Keratinocyte (primary cell): ENCODE data around the gene EPSTI1. TPM values are rescaled to one million over a fixed set of nuclear protein-coding genes. Genes with fewer than 3 reads are reported as not detected.

ENCODE experiments used
- DNase-seq: peaks from one replicate; pipeline ENCODE4 v3.0.0-alpha.2; 2011; ENCODE audit warnings: low read depth, missing footprints, low spot score
- FAIRE-seq: peaks from 2 replicates; lab custom pipeline; 2011; peaks lifted over from hg19 to GRCh38; lab: Jason Lieb, UNC
- H2AFZ ChIP-seq: 2 replicates; pipeline ENCODE4 v1.6.0; 2012; ENCODE audit warnings: low read length, control low read depth, inconsistent platforms; ENCODE audit not compliant: control insufficient read depth
- H3K27ac ChIP-seq: 2 replicates; pipeline ENCODE4 v1.5.1; 2011; ENCODE audit warnings: low read length; ENCODE audit not compliant: control insufficient read depth, insufficient read depth
- H3K27me3 ChIP-seq: 3 replicates; pipeline ENCODE4 v1.6.0; 2011; ENCODE audit warnings: low read length; ENCODE audit not compliant: control insufficient read depth, insufficient read depth; ENCODE audit errors: extremely low read depth
- H3K36me3 ChIP-seq, 2 experiments: 2 replicates in 1 of 2; 3 replicates in 1 of 2; pipeline ENCODE4 v1.5.1; 2011; ENCODE audit warnings: low read length in 2 of 2, mild to moderate bottlenecking in 1 of 2; ENCODE audit not compliant: control insufficient read depth in 2 of 2, insufficient read depth in 2 of 2; ENCODE audit errors: extremely low read depth in 1 of 2
- H3K4me1 ChIP-seq: 3 replicates; pipeline ENCODE4 v1.5.1; 2011; ENCODE audit warnings: low read length; ENCODE audit not compliant: control insufficient read depth, insufficient read depth; ENCODE audit errors: extremely low read depth
- H3K4me2 ChIP-seq: 3 replicates; pipeline ENCODE4 v1.6.0; 2011; ENCODE audit warnings: low read depth, low read length; ENCODE audit not compliant: control insufficient read depth, insufficient read depth; ENCODE audit errors: extremely low read depth
- H3K4me3 ChIP-seq, 3 experiments: fragments of 200-600 bp in 1 of 3; sonication (generic) in 1 of 3; 2 replicates in 2 of 3; 3 replicates in 1 of 3; pipeline ENCODE4 v1.5.1; 2011 to 2016; ENCODE audit warnings: low read length in 3 of 3, mild to moderate bottlenecking in 3 of 3, control low read depth in 2 of 3, inconsistent platforms in 1 of 3, low read depth in 1 of 3, mixed read lengths in 1 of 3, mixed run types in 1 of 3, moderate library complexity in 1 of 3; ENCODE audit not compliant: control insufficient read depth in 2 of 3, insufficient read depth in 2 of 3; ENCODE audit errors: extremely low read depth in 1 of 3
- H3K79me2 ChIP-seq: 2 replicates; pipeline ENCODE4 v1.6.0; 2012; ENCODE audit warnings: low read length; ENCODE audit not compliant: control insufficient read depth, insufficient read depth
- H3K9ac ChIP-seq: 3 replicates; pipeline ENCODE4 v1.6.0; 2011; ENCODE audit warnings: low read length; ENCODE audit not compliant: control insufficient read depth, insufficient read depth; ENCODE audit errors: extremely low read depth
- H3K9me1 ChIP-seq: 3 replicates; pipeline ENCODE4 v1.6.0; 2011; ENCODE audit warnings: low read length; ENCODE audit not compliant: control insufficient read depth, insufficient read depth; ENCODE audit errors: extremely low read depth
- H3K9me3 ChIP-seq: 2 replicates; pipeline ENCODE4 v1.5.1; 2012; ENCODE audit warnings: low read depth, low read length; ENCODE audit not compliant: control insufficient read depth
- H4K20me1 ChIP-seq: 3 replicates; pipeline ENCODE4 v1.6.0; 2011; ENCODE audit warnings: low read length; ENCODE audit not compliant: control insufficient read depth, insufficient read depth; ENCODE audit errors: extremely low read depth
- EZH2 ChIP-seq: IDR thresholded peaks from one replicate; pipeline ENCODE4 v1.6.1; 2012; ENCODE audit warnings: inconsistent platforms, mild to moderate bottlenecking, low read length, moderate library complexity
- dilution Hi-C: fragments of 300-500 bp; cut with MboI; formaldehyde crosslinking; loops from one replicate; pipeline ENCODE4 v1.7.0; 2020; ENCODE audit warnings: low sequenced_read_pairs; ENCODE audit not compliant: extremely low pct_ligation_motif_present
- polyA plus RNA-seq, 5 experiments: library from polyadenylated mRNA; depleted of rRNA in 3 of 5; stranded (reverse) in 3 of 5; stranded (forward) in 1 of 5; unstranded in 1 of 5; fragments of >200 nt; gene quantifications; 1 replicate in 1 of 5; 2 replicates in 3 of 5; 3 replicates in 1 of 5; pipeline versions ENCODE4 v1.2.1 to v1.2.3, GENCODE V29; 2011 to 2012; ENCODE audit warnings: missing spikeins in 2 of 5, low read depth in 1 of 5, low replicate concordance in 1 of 5
- TF ChIP-seq, protein P1 (sequence below), 3 experiments: IDR thresholded peaks in 1 of 3; conservative IDR thresholded peaks in 1 of 3; optimal IDR thresholded peaks in 1 of 3; 2 replicates in 2 of 3; 3 replicates in 1 of 3; pipeline versions ENCODE3 to v1.5.1; 2011; ENCODE audit warnings: low read length in 3 of 3, mild to moderate bottlenecking in 3 of 3, moderate library complexity in 2 of 3, control low read depth in 1 of 3, inconsistent platforms in 1 of 3; ENCODE audit not compliant: insufficient read depth in 2 of 3; ENCODE audit errors: extremely low read depth in 1 of 3

EPSTI1 gene
- polyA plus RNA-seq, 1 donor (not counting 4 experiments of a cell fraction or from before 2014, with no cell fraction given) = 13.0 TPM

DNA sequence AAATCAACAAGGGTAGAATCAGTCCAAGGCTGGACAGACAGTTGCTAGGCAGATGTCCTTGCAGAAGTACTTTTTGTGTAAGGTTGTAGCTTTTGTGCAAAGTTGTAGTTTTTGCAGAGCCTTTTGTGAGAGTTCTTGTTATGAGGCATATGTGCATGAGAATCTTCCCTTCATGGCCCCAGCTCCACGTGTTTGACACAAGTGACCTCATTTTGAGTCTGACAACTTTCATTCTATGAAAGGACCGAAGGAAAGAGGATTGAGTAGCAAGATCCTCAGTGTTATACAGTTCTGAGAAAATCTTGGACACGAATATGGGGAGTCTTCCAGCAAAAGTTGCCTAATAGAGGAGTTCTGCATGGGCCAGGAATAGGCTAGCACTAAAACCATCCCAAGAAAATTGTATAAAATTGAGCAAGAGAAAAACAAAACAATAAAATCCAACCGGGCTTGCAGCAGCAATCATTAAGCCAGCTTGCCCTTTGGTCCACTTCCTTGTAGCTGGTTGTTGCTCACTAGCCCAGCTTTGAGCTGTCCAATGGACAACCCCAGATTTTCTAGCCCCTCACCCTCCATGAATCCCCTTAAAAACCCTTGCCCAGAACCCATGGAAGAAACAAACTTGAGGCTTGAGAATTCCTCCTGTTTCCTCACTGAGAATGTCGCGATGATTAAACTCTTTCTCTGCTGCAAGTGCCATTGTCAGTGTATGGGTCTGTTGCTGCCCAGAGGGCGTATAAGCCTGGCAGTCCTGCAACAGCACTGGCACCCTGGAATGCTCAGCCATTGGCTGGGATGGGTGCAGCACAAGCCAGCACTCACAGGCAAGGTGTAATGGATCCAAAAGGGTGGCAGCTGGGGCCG is 6.5 kb downstream of the EPSTI1 start:
- DNase-seq = no peak

DNA sequence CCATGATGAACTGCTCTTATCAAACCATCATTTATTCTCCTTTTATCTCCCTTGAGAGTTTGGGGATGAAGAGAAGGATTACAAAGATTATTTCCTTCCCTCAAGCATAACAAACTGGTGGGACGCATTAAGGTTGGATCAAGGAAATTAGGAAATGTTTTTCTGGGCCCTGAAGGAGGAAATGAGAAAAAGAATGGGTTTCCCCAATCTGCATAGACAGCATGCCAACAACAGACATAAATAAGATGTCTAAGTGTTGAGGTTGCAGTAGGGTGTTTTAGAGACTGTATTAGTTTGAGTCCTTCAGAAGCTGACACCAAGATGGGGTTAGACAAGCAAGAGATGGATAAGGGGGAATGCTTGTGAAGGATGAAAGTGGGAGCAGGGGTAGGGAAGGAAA is 7.3 kb downstream of the EPSTI1 start:
- Histone ChIP-seq H3K4me1 (peaks cover 27% of the 10 kb centered on the region), H3K27ac (no peak overlapping the region), H3K9me3 (no peaks in the 10 kb centered on the region), H3K79me2 (no peaks in the 10 kb centered on the region), H2AFZ (no peak overlapping the region), H4K20me1 (no peaks in the 10 kb centered on the region), H3K4me3 (no peak overlapping the region), H3K9ac (no peak overlapping the region), H3K9me1 (no peaks in the 10 kb centered on the region), H3K27me3 (no peaks in the 10 kb centered on the region), H3K36me3 (peaks cover 0 to 2% of the 10 kb centered on the region in 2 experiments), H3K4me2 (no peak overlapping the region)
- FAIRE-seq (no peak), DNase-seq (no peak)
- TF ChIP-seq EZH2 = no peak
- TF ChIP-seq, protein P1, sequence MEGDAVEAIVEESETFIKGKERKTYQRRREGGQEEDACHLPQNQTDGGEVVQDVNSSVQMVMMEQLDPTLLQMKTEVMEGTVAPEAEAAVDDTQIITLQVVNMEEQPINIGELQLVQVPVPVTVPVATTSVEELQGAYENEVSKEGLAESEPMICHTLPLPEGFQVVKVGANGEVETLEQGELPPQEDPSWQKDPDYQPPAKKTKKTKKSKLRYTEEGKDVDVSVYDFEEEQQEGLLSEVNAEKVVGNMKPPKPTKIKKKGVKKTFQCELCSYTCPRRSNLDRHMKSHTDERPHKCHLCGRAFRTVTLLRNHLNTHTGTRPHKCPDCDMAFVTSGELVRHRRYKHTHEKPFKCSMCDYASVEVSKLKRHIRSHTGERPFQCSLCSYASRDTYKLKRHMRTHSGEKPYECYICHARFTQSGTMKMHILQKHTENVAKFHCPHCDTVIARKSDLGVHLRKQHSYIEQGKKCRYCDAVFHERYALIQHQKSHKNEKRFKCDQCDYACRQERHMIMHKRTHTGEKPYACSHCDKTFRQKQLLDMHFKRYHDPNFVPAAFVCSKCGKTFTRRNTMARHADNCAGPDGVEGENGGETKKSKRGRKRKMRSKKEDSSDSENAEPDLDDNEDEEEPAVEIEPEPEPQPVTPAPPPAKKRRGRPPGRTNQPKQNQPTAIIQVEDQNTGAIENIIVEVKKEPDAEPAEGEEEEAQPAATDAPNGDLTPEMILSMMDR (optimal IDR thresholded peaks at IDR 0.05 in 1 of 3, IDR thresholded peaks at IDR 0.05 in 1 of 3, conservative IDR thresholded peaks at IDR 0.05 in 1 of 3; ENCODE audit: extremely low read depth in 1 of 3, insufficient read depth in 2 of 3, low read length in 3 of 3) = no peak
- dilution Hi-C loops = no loop called here

More for the DNA sequence above, 6.5 kb downstream of the EPSTI1 start:
- Histone ChIP-seq H3K27me3 (no peaks in the 10 kb centered on the region), H3K36me3 (peaks cover 0 to 2% of the 10 kb centered on the region in 2 experiments), H3K9ac (no peak overlapping the region), H3K27ac (no peak overlapping the region), H3K9me1 (no peaks in the 10 kb centered on the region), H3K9me3 (no peaks in the 10 kb centered on the region), H3K4me1 (peaks cover 27% of the 10 kb centered on the region), H2AFZ (peak overlapping the region; percentile 63), H3K79me2 (no peaks in the 10 kb centered on the region), H3K4me2 (peak overlapping the region; percentile 40), H4K20me1 (no peaks in the 10 kb centered on the region), H3K4me3 (no peak overlapping the region)
- TF ChIP-seq, protein P1 (optimal IDR thresholded peaks at IDR 0.05 in 1 of 3, IDR thresholded peaks at IDR 0.05 in 1 of 3, conservative IDR thresholded peaks at IDR 0.05 in 1 of 3; ENCODE audit: extremely low read depth in 1 of 3, insufficient read depth in 2 of 3, low read length in 3 of 3) = no peak
- no peak for TF ChIP-seq EZH2
- dilution Hi-C loops = no loop called here
- FAIRE-seq = peak; percentile 65
